Ascending aorta (tissue), 2 donors: Measurements from ENCODE around the gene DNAJC6. TPM values are rescaled to one million over a fixed set of nuclear protein-coding genes. Genes with fewer than 3 reads are reported as not detected.
"Not testable (repeated sequence)": the region's sequence is repeated elsewhere in the genome, so short reads cannot be mapped to it uniquely, and the experiment has no call there.

ENCODE experiments used
- DNase-seq, 2 donors: peaks; one replicate each; pipeline ENCODE4 v3.0.0-alpha.2; 2019; ENCODE audit warnings: low spot score in 2 of 2
- H3K27ac ChIP-seq, 2 donors: fragments of 200-600 bp; sonication (generic); one replicate each; pipeline ENCODE4 v1.5.1; 2016 to 2017; ENCODE audit warnings: mild to moderate bottlenecking in 1 of 2
- H3K27me3 ChIP-seq: fragments of 200-600 bp; sonication (generic); one replicate; pipeline ENCODE4 v1.5.1; 2017
- H3K36me3 ChIP-seq, 2 donors: fragments of 200-600 bp; sonication (generic); one replicate each; pipeline ENCODE4 v1.5.1; 2016
- H3K4me1 ChIP-seq, 2 donors: fragments of 200-600 bp; sonication (generic); one replicate each; pipeline ENCODE4 v1.5.1; 2016 to 2017; ENCODE audit warnings: mild to moderate bottlenecking in 1 of 2
- H3K4me3 ChIP-seq, 2 donors: fragments of 200-600 bp; sonication (generic); one replicate each; pipeline ENCODE4 v1.5.1; 2016 to 2017; ENCODE audit warnings: mild to moderate bottlenecking in 1 of 2
- H3K9me3 ChIP-seq, 2 donors: fragments of 200-600 bp; sonication (generic); one replicate each; pipeline ENCODE4 v1.5.1; 2016
- intact Hi-C: fragments of 100-400 bp; cut with DNase I; formaldehyde crosslinking; loops from one replicate; pipeline ENCODE4 v1.15.1; 2023
- total RNA-seq: library from RNA; depleted of rRNA; stranded (reverse); fragments of >200 nt; gene quantifications from one replicate; pipeline ENCODE4 v1.1.0, GENCODE V29; 2016
- TF ChIP-seq, protein P1 (sequence below), 3 experiments: fragments of 200-600 bp in 2 of 3; fragments of 450-650 bp in 1 of 3; sonication (generic) in 2 of 3; IDR thresholded peaks; one replicate each; pipeline ENCODE4 v1.5.1; 2016 to 2019; ENCODE audit warnings: antibody characterized with exemption in 3 of 3, mild to moderate bottlenecking in 1 of 3, moderate library complexity in 1 of 3

Gene DNAJC6
- total RNA-seq, 1 donor from 2014 or later = 0.21 TPM

DNA sequence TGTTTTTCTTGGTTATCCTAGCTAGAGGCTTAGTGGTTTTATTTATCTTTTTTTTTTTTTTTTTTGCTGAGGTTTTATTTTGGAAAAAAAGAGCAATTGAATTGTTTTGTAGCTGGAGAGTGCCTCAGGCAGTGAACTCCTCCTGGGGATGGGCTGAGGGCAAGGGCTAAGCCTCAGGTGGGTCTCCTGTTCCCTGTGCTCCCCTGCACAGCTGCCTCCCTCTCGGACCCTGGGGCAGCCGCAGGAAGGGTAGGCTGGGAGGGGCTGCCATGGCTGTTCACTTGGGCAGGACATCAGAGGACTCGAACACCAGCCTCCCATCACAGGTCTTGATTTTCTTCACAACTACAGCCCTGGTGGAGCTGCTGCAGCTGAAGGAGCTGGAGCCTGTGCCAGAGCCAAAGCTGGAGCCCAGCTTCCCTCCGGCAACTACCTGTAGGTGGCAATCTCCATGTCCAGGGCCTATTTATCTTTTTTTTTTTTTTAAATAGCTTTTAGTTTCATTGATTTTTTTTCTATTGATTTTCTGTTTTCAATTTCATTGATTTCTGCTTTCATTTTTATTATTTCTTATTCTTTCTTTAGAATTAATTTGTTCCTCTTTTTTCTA is 140.0 kb downstream of the DNAJC6 start:
- DNase-seq = no peak
- no peaks in the 10 kb centered on the region for H3K9me3 ChIP-seq
- H3K27me3 ChIP-seq = no peaks in the 10 kb centered on the region
- TF ChIP-seq, protein P1, sequence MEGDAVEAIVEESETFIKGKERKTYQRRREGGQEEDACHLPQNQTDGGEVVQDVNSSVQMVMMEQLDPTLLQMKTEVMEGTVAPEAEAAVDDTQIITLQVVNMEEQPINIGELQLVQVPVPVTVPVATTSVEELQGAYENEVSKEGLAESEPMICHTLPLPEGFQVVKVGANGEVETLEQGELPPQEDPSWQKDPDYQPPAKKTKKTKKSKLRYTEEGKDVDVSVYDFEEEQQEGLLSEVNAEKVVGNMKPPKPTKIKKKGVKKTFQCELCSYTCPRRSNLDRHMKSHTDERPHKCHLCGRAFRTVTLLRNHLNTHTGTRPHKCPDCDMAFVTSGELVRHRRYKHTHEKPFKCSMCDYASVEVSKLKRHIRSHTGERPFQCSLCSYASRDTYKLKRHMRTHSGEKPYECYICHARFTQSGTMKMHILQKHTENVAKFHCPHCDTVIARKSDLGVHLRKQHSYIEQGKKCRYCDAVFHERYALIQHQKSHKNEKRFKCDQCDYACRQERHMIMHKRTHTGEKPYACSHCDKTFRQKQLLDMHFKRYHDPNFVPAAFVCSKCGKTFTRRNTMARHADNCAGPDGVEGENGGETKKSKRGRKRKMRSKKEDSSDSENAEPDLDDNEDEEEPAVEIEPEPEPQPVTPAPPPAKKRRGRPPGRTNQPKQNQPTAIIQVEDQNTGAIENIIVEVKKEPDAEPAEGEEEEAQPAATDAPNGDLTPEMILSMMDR (IDR thresholded peaks at IDR 0.05) = no peak
- intact Hi-C loops = no loop called here
- H3K4me3 ChIP-seq = no peak overlapping the region
- no peaks in the 10 kb centered on the region for H3K4me1 ChIP-seq
- no peak overlapping the region for H3K27ac ChIP-seq
- no peaks in the 10 kb centered on the region for H3K36me3 ChIP-seq

GRCh38 chr1:65455678-65456077 is 146.3 kb downstream of the DNAJC6 start:
- intact Hi-C loops, H3K4me3 ChIP-seq, DNase-seq, H3K9me3 ChIP-seq, H3K27ac ChIP-seq, H3K36me3 ChIP-seq, H3K4me1 ChIP-seq, H3K27me3 ChIP-seq: not testable (repeated sequence)

- no peak overlapping the region for H3K27ac ChIP-seq
- intact Hi-C loops = no loop called here
- no peaks in the 10 kb centered on the region for H3K36me3 ChIP-seq
- no peak overlapping the region for H3K4me3 ChIP-seq
- H3K9me3 ChIP-seq = no peaks in the 10 kb centered on the region
- TF ChIP-seq, protein P1 (IDR thresholded peaks at IDR 0.05) = no peak
- DNase-seq = no peak
- H3K27me3 ChIP-seq = no peaks in the 10 kb centered on the region
- H3K4me1 ChIP-seq = no peaks in the 10 kb centered on the region
Measured at GRCh38 chr1:65456481-65456880, 147.1 kb downstream of the DNAJC6 start.

GRCh38 chr1:65457868-65458267 is 148.5 kb downstream of the DNAJC6 start:
- no peak for DNase-seq
- no peaks in the 10 kb centered on the region for H3K4me1 ChIP-seq
- intact Hi-C loops = no loop called here
- H3K27ac ChIP-seq = no peak overlapping the region
- H3K36me3 ChIP-seq = no peaks in the 10 kb centered on the region
- H3K9me3 ChIP-seq = no peaks in the 10 kb centered on the region
- H3K4me3 ChIP-seq = no peak overlapping the region
- TF ChIP-seq, protein P1 (IDR thresholded peaks at IDR 0.05) = no peak
- H3K27me3 ChIP-seq = no peaks in the 10 kb centered on the region

DNA sequence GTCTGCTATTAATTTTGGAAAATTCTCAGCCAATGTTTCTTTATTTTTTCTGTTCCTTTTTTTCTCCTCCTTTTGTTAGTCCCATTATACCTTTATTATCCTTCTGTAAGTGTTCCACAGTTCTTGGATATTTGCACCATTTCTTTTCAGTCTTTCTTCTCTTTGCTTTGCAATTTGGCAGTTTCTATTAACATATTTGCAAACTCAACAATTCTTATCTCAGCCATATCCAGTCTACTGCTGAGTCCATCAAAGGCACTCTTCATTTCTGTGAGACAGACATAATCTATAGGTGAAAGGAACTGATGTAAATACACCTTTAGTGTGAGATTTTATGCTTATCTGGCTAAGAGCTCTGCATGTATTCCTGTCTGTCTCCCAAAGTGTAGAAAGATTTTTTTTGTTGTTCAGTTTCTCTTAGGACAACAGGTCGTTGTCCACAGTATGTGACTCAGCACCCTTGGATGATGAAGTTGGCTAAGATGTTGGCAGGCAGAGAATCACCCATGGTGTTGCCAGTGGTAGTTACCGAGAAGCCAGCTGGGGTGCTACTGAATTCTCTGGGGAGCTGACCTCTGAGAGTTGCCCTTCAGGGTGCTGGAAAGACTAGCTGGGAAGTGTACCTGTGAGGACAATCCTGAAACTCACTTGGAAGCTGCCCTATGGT is 149.5 kb downstream of the DNAJC6 start:
- Histone ChIP-seq H3K27ac (no peak overlapping the region), H3K27me3 (no peaks in the 10 kb centered on the region), H3K36me3 (no peaks in the 10 kb centered on the region), H3K4me3 (no peak overlapping the region), H3K9me3 (no peaks in the 10 kb centered on the region), H3K4me1 (no peaks in the 10 kb centered on the region)
- no peak for DNase-seq
- intact Hi-C loops = no loop called here
- TF ChIP-seq, protein P1 (IDR thresholded peaks at IDR 0.05) = no peak

DNA sequence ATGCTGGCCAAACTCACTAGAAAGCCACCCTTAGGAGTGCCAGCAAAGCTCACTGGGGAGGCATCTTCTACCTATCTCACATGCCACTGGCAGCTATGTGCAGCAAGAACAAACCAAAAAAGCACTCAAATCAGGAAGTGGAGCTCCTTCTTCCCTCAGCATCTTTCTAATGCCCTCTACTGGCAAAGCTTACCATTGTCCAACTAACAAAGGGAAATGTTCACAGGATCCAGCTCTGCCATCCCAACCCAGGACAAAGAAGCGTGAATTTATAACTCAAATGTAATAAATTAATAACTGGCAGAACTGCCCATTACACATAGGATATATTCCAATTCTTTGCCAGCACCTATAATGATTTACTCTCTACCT is 150.0 kb downstream of the DNAJC6 start:
- H3K4me3 ChIP-seq = no peak overlapping the region
- TF ChIP-seq, protein P1 (IDR thresholded peaks at IDR 0.05) = peak in 1 of 3 experiments; percentile 26
- no peaks in the 10 kb centered on the region for H3K4me1 ChIP-seq
- intact Hi-C loops = no loop called here
- no peaks in the 10 kb centered on the region for H3K36me3 ChIP-seq
- no peaks in the 10 kb centered on the region for H3K27me3 ChIP-seq
- DNase-seq = no peak
- H3K9me3 ChIP-seq = no peaks in the 10 kb centered on the region
- no peak overlapping the region for H3K27ac ChIP-seq

Other genes with a start within 250 kb of the DNAJC6 start
- gene AK4, start 161.3 kb upstream of the DNAJC6 start, total RNA-seq = 29.5 TPM
- 9.7 TPM for gene LEPR, start 111.1 kb downstream of the DNAJC6 start, total RNA-seq
- gene LEPROT, start 111.1 kb downstream of the DNAJC6 start, total RNA-seq = 312 TPM